Mesenchymal stem cell (in vitro differentiated cells and primary cell): ENCODE measurements around the gene ITPKA.

Experiments
- DNase-seq: peaks from one replicate; pipeline ENCODE4 v3.0.0-alpha.2; 2013
- H2AFZ ChIP-seq: one replicate; pipeline ENCODE4 v1.6.1; 2013; ENCODE audit warnings: low read depth, mild to moderate bottlenecking, control low read depth, inconsistent platforms, low read length, moderate library complexity
- H2AK5ac ChIP-seq: 2 replicates; pipeline ENCODE4 v1.6.1; 2013; ENCODE audit warnings: low read length, moderate library complexity, mild to moderate bottlenecking, inconsistent platforms; ENCODE audit not compliant: severe bottlenecking
- H2BK120ac ChIP-seq: one replicate; pipeline ENCODE4 v1.6.1; 2013; ENCODE audit warnings: low read depth, mild to moderate bottlenecking, inconsistent platforms, low read length, moderate library complexity
- H2BK12ac ChIP-seq, 2 experiments: one replicate each; pipeline ENCODE4 v1.6.1; 2013; ENCODE audit warnings: inconsistent platforms in 2 of 2, low read length in 2 of 2, mild to moderate bottlenecking in 2 of 2, moderate library complexity in 2 of 2, control low read depth in 1 of 2
- H2BK15ac ChIP-seq: one replicate; pipeline ENCODE4 v1.6.1; 2013; ENCODE audit warnings: mild to moderate bottlenecking, low read depth, inconsistent platforms; ENCODE audit not compliant: poor library complexity, severe bottlenecking
- H2BK5ac ChIP-seq: 2 replicates; pipeline ENCODE4 v1.6.1; 2013; ENCODE audit warnings: low read depth, mild to moderate bottlenecking, low read length, control low read depth, inconsistent platforms; ENCODE audit not compliant: poor library complexity, severe bottlenecking
- H3K14ac ChIP-seq, 2 experiments: one replicate each; pipeline ENCODE4 v1.6.1; 2013; ENCODE audit warnings: inconsistent platforms in 2 of 2, low read length in 2 of 2, control low read depth in 1 of 2, mild to moderate bottlenecking in 1 of 2, moderate library complexity in 1 of 2
- H3K18ac ChIP-seq, 2 experiments: one replicate each; pipeline ENCODE4 v1.6.1; 2013; ENCODE audit warnings: inconsistent platforms in 2 of 2, low read length in 2 of 2, control low read depth in 1 of 2, low read depth in 1 of 2, mild to moderate bottlenecking in 1 of 2
- H3K23ac ChIP-seq, 2 experiments: one replicate each; pipeline ENCODE4 v1.6.1; 2013; ENCODE audit warnings: inconsistent platforms in 2 of 2, low read length in 2 of 2, mild to moderate bottlenecking in 2 of 2, moderate library complexity in 2 of 2, control low read depth in 1 of 2
- H3K27ac ChIP-seq: 2 replicates; pipeline ENCODE4 v1.5.1; 2013; ENCODE audit warnings: mild to moderate bottlenecking, moderate library complexity, low read length, control low read depth, inconsistent platforms; ENCODE audit not compliant: poor library complexity, severe bottlenecking
- H3K27me3 ChIP-seq, 2 experiments: 2 replicates each; pipeline versions ENCODE4 v1.6.1 to v1.7.0; 2013; ENCODE audit warnings: low read length in 2 of 2, mild to moderate bottlenecking in 2 of 2, moderate library complexity in 2 of 2, control low read depth in 1 of 2, inconsistent platforms in 1 of 2; ENCODE audit not compliant: control insufficient read depth in 1 of 2, insufficient read depth in 1 of 2
- H3K36me3 ChIP-seq, 2 experiments: 2 replicates each; pipeline versions ENCODE4 v1.6.1 to v1.7.0; 2013; ENCODE audit warnings: low read length in 2 of 2, control low read depth in 1 of 2, inconsistent platforms in 1 of 2, low read depth in 1 of 2, mild to moderate bottlenecking in 1 of 2; ENCODE audit not compliant: insufficient read depth in 2 of 2, control insufficient read depth in 1 of 2
- H3K4ac ChIP-seq, 2 experiments: one replicate each; pipeline ENCODE4 v1.6.1; 2013; ENCODE audit warnings: inconsistent platforms in 2 of 2, low read length in 2 of 2, mild to moderate bottlenecking in 2 of 2, moderate library complexity in 2 of 2, control low read depth in 1 of 2, low read depth in 1 of 2
- H3K4me1 ChIP-seq: 2 replicates; pipeline ENCODE4 v1.6.1; 2013; ENCODE audit warnings: low read depth, low read length, control low read depth; ENCODE audit not compliant: control insufficient read depth, insufficient read depth
- H3K4me2 ChIP-seq: 2 replicates; pipeline ENCODE4 v1.6.1; 2013; ENCODE audit warnings: low read length, mild to moderate bottlenecking, inconsistent platforms; ENCODE audit not compliant: poor library complexity, severe bottlenecking
- H3K4me3 ChIP-seq, 2 experiments: 2 replicates each; pipeline versions ENCODE4 v1.5.1 to v1.7.0; 2013; ENCODE audit warnings: low read length in 2 of 2, mild to moderate bottlenecking in 2 of 2, control low read depth in 1 of 2, low read depth in 1 of 2; ENCODE audit not compliant: insufficient read depth in 1 of 2
- H3K79me1 ChIP-seq: replicated peaks from 2 replicates; pipeline ENCODE4 v1.6.1; 2013; ENCODE audit warnings: mild to moderate bottlenecking, control low read depth, low read length, inconsistent platforms; ENCODE audit not compliant: poor library complexity, severe bottlenecking
- H3K9ac ChIP-seq: 2 replicates; pipeline ENCODE4 v1.7.0; 2013; ENCODE audit warnings: mild to moderate bottlenecking, low read length, moderate library complexity
- H3K9me3 ChIP-seq: 2 replicates; pipeline ENCODE4 v1.7.0; 2013; ENCODE audit warnings: mild to moderate bottlenecking, low read length; ENCODE audit not compliant: control insufficient read depth
- H4K8ac ChIP-seq: one replicate; pipeline ENCODE4 v1.6.1; 2013; ENCODE audit warnings: inconsistent platforms, mild to moderate bottlenecking, low read length, moderate library complexity
- H4K91ac ChIP-seq: one replicate; pipeline ENCODE4 v1.6.1; 2013; ENCODE audit warnings: mild to moderate bottlenecking, low read length, inconsistent platforms
- WGBS: methylation state at CpG from one replicate; pipeline ENCODE4 v1.1.7; 2013; ENCODE audit warnings: mixed read lengths; 5-methylcytosine and 5-hydroxymethylcytosine counted together

The ITPKA gene

DNA sequence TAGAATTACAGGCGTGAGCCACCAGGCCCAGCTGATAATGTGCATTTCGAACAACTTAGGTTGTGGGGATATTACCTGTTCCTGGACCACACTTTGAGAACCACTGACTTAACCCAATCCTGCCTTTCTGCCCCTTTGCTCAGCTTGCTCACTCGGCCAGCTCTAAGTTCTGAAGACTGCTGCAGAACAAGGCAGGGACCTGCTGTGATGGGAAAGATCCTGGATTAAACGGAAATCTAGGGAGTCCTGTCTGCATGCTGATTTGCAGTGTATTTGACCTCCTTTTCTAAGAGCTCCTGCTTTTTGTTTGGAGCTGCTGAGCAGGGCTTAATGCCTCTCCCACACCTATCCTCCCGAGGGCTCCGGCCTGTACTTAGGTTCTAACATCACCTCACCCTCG lies 17.1 kb downstream of the ITPKA start:
- peaks cover 0 to 3% of the 10 kb centered on the region in 2 experiments for H3K36me3 ChIP-seq
- no peak overlapping the region for H3K4ac ChIP-seq
- H2AK5ac ChIP-seq = no peak overlapping the region
- no peak overlapping the region for H3K18ac ChIP-seq
- no peak for DNase-seq
- peaks cover 48 to 62% of the 10 kb centered on the region in 2 experiments for H3K27me3 ChIP-seq
- no peak overlapping the region for H3K14ac ChIP-seq
- no peak overlapping the region for H3K27ac ChIP-seq
- H2AFZ ChIP-seq = no peak overlapping the region
- no peaks in the 10 kb centered on the region for H3K9me3 ChIP-seq
- no peak overlapping the region for H4K91ac ChIP-seq
- no peak overlapping the region for H4K8ac ChIP-seq
- H3K79me1 ChIP-seq = no peaks in the 10 kb centered on the region
- no peak overlapping the region for H3K4me3 ChIP-seq
- no peak overlapping the region for H3K9ac ChIP-seq
- H2BK120ac ChIP-seq = no peak overlapping the region
- 52% methylated on average over 7 of the region's 7 CpGs for WGBS
- H2BK5ac ChIP-seq = no peak overlapping the region
- no peak overlapping the region for H3K4me2 ChIP-seq
- H2BK12ac ChIP-seq = no peak overlapping the region
- no peak overlapping the region for H2BK15ac ChIP-seq
- H3K23ac ChIP-seq = no peak overlapping the region
- peaks cover 29% of the 10 kb centered on the region for H3K4me1 ChIP-seq

DNA sequence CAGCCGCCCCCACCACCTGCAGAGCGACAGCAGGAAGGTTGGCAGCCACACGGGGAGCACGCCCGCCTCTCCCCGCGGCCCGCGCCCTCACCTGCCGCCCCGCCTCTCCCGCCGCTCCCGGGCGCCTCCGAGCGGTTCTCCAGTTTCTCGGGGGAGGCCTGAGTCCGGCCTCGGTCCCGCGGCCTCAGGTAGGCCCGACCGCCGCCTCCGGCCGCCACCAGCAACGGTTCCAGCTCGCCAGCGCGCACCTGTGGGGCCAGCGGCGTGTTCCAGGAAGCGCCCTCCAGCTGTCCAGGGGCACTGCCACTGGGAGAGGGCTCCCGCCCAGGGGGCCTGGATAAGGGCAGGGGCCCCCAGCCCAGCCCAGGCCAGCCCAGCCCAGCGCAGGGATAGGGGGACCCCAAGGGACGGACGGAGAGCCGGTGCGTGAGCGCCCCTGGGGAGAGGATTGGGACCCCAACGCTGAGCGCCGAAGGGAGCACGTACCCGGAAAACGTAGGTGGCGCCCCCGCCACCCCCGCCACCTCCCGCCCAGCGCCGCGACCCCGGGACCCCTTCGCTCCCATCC lies 17.7 kb downstream of the ITPKA start:
- Histone ChIP-seq H3K27ac (no peak overlapping the region), H3K9me3 (no peaks in the 10 kb centered on the region), H3K18ac (no peak overlapping the region), H3K4me3 (no peak overlapping the region), H3K4me2 (peak overlapping the region; percentile 49), H4K8ac (no peak overlapping the region), H2BK5ac (no peak overlapping the region), H3K4me1 (peaks cover 29% of the 10 kb centered on the region), H3K79me1 (no peaks in the 10 kb centered on the region), H2AFZ (no peak overlapping the region), H2BK120ac (no peak overlapping the region), H3K9ac (no peak overlapping the region), H3K23ac (no peak overlapping the region), H3K27me3 (peaks cover 43 to 56% of the 10 kb centered on the region in 2 experiments), H3K36me3 (peaks cover 0 to 3% of the 10 kb centered on the region in 2 experiments), H2BK15ac (no peak overlapping the region), H2BK12ac (no peak overlapping the region), H2AK5ac (no peak overlapping the region), H3K4ac (no peak overlapping the region), H4K91ac (no peak overlapping the region), H3K14ac (no peak overlapping the region)
- DNase-seq = no peak
- WGBS = 6% methylated on average over 54 of the region's 56 CpGs

DNA sequence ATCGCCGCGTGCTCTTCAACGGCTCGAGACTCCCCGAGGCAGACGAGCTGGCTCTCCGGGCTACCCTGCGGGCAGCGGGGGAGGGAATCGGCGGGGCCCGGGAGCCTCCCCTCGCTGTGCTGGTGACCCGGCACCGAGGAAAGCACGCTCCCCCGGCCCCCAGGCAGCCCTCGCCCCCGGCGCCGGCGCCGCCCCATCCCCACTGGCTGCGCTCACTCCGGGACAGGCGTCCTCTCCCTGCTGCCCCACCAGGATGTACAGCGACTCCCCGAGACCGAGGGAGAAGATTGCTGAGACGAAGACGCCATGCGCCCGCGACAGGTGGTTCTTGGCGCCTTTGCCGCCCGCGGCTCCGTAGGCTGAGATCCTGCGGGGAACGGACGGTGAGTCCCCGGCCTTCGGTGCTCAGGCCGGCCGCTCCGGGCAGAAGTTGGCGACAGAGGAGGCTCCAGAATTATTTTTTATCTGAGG lies 18.3 kb downstream of the ITPKA start:
- Histone ChIP-seq H4K91ac (no peak overlapping the region), H3K36me3 (peaks cover 3% of the 10 kb centered on the region in 2 experiments), H3K23ac (no peak overlapping the region), H4K8ac (no peak overlapping the region), H3K14ac (no peak overlapping the region), H3K4me1 (peaks cover 29% of the 10 kb centered on the region), H2BK120ac (no peak overlapping the region), H3K4me2 (peak overlapping the region; percentile 49), H3K79me1 (no peaks in the 10 kb centered on the region), H3K4ac (no peak overlapping the region), H3K27me3 (peaks cover 42 to 55% of the 10 kb centered on the region in 2 experiments), H3K9ac (no peak overlapping the region), H2AFZ (no peak overlapping the region), H3K9me3 (no peaks in the 10 kb centered on the region), H2BK12ac (no peak overlapping the region), H2BK5ac (no peak overlapping the region), H2AK5ac (no peak overlapping the region), H3K18ac (no peak overlapping the region), H2BK15ac (no peak overlapping the region), H3K27ac (no peak overlapping the region), H3K4me3 (no peak overlapping the region)
- WGBS = 8% methylated on average over 42 of the region's 49 CpGs
- no peak for DNase-seq

DNA sequence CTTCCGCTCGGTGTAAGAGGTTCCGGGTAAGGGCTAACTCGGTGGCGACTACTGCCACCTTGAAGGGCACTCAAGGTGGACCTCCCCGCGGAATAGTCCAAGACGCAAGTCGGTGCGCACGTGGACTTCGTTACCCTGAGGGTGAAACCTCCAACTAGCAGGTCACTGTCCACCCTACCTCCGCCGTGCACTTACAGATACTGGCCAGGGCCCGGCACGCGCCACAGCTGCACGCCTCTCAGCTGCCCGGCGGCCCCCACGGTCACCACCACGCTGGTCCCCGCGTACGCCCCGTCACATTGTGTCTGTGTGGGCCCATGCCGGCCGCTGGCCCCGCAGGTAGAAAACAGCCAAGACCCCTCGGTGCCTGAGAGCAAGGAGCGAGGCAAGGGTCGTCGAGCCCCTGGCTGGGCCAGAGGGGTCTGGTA lies 18.9 kb downstream of the ITPKA start:
- no peak overlapping the region for H2BK120ac ChIP-seq
- no peak overlapping the region for H2BK15ac ChIP-seq
- H3K18ac ChIP-seq = peak overlapping the region in 1 of 2 experiments; percentile 21
- H3K4me1 ChIP-seq = peaks cover 29% of the 10 kb centered on the region
- H3K9me3 ChIP-seq = no peaks in the 10 kb centered on the region
- no peak overlapping the region for H3K14ac ChIP-seq
- H3K4me2 ChIP-seq = peak overlapping the region; percentile 49
- DNase-seq = no peak
- no peak overlapping the region for H3K27ac ChIP-seq
- H3K4ac ChIP-seq = no peak overlapping the region
- H3K9ac ChIP-seq = no peak overlapping the region
- no peak overlapping the region for H3K4me3 ChIP-seq
- no peak overlapping the region for H2AFZ ChIP-seq
- peaks cover 3 to 9% of the 10 kb centered on the region in 2 experiments for H3K36me3 ChIP-seq
- H2AK5ac ChIP-seq = no peak overlapping the region
- peaks cover 37 to 49% of the 10 kb centered on the region in 2 experiments for H3K27me3 ChIP-seq
- peak overlapping the region in 1 of 2 experiments; percentile 51 for H3K23ac ChIP-seq
- no peak overlapping the region for H4K91ac ChIP-seq
- no peak overlapping the region for H2BK12ac ChIP-seq
- no peak overlapping the region for H2BK5ac ChIP-seq
- H3K79me1 ChIP-seq = no peaks in the 10 kb centered on the region
- H4K8ac ChIP-seq = no peak overlapping the region
- WGBS = 32% methylated on average over 31 of the region's 33 CpGs
